ENCODE data around the gene ITGBL1.
"Not testable (repeated sequence)": the region's sequence is repeated elsewhere in the genome, so short reads cannot be mapped to it uniquely, and the experiment has no call there.

Gene ITGBL1

GRCh38 chr13:101511766-101512165, 59.3 kb downstream of the ITGBL1 start:
- no peak for DNase-seq (ENCODE audit: low read depth in 2 of 2)

GRCh38 chr13:101512650-101513049, 60.2 kb downstream of the ITGBL1 start:
- no peak for DNase-seq (ENCODE audit: low read depth in 2 of 2)

GRCh38 chr13:101514100-101514499, 61.6 kb downstream of the ITGBL1 start:
- no peak for DNase-seq (ENCODE audit: low read depth in 2 of 2)

- no peak for DNase-seq (ENCODE audit: low read depth in 2 of 2)
Observed at GRCh38 chr13:101514695-101515275, 62.3 kb downstream of the ITGBL1 start.

- DNase-seq (ENCODE audit: low read depth in 2 of 2): no peak
Observed at GRCh38 chr13:101515504-101515903, 63.0 kb downstream of the ITGBL1 start.

- no peak for DNase-seq (ENCODE audit: low read depth in 2 of 2)
Observed at GRCh38 chr13:101516262-101516661, 63.8 kb downstream of the ITGBL1 start.

GRCh38 chr13:101520672-101521071, 68.2 kb downstream of the ITGBL1 start:
- peak; percentile 54 to 63 for DNase-seq (ENCODE audit: low read depth in 2 of 2)

- no peak for DNase-seq (ENCODE audit: low read depth in 2 of 2)
Observed at GRCh38 chr13:101521371-101521770, 68.9 kb downstream of the ITGBL1 start.

- DNase-seq (ENCODE audit: low read depth in 2 of 2): no peak
Observed at GRCh38 chr13:101522607-101523006, 70.1 kb downstream of the ITGBL1 start.

GRCh38 chr13:101523154-101524131, 71.0 kb downstream of the ITGBL1 start:
- DNase-seq (ENCODE audit: low read depth in 2 of 2): peak in 1 of 2 experiments; percentile 56

GRCh38 chr13:101527130-101527529, 74.7 kb downstream of the ITGBL1 start:
- no peak for DNase-seq (ENCODE audit: low read depth in 2 of 2)

GRCh38 chr13:101529422-101529821, 76.9 kb downstream of the ITGBL1 start:
- DNase-seq (ENCODE audit: low read depth in 2 of 2): peak; percentile 72 to 74

GRCh38 chr13:101530293-101530692, 77.8 kb downstream of the ITGBL1 start:
- DNase-seq (ENCODE audit: low read depth in 2 of 2): no peak

- no peak for DNase-seq (ENCODE audit: low read depth in 2 of 2)
Observed at GRCh38 chr13:101535192-101535746, 82.8 kb downstream of the ITGBL1 start.

GRCh38 chr13:101536079-101536478, 83.6 kb downstream of the ITGBL1 start:
- DNase-seq (ENCODE audit: low read depth in 2 of 2): no peak

- DNase-seq (ENCODE audit: low read depth in 2 of 2): not testable (repeated sequence)
Observed at GRCh38 chr13:101544544-101544943, 92.1 kb downstream of the ITGBL1 start.

GRCh38 chr13:101544979-101545378, 92.5 kb downstream of the ITGBL1 start:
- DNase-seq (ENCODE audit: low read depth in 2 of 2): no peak

- DNase-seq (ENCODE audit: low read depth in 2 of 2): no peak
Observed at GRCh38 chr13:101545521-101545920, 93.0 kb downstream of the ITGBL1 start.

GRCh38 chr13:101552286-101552685, 99.8 kb downstream of the ITGBL1 start:
- no peak for DNase-seq (ENCODE audit: low read depth in 2 of 2)

GRCh38 chr13:101552786-101553185, 100.3 kb downstream of the ITGBL1 start:
- DNase-seq (ENCODE audit: low read depth in 2 of 2): peak; percentile 74 to 77

- no peak for DNase-seq (ENCODE audit: low read depth in 2 of 2)
Observed at GRCh38 chr13:101554420-101555125, 102.1 kb downstream of the ITGBL1 start.

- no peak for DNase-seq (ENCODE audit: low read depth in 2 of 2)
Observed at GRCh38 chr13:101555610-101556009, 103.1 kb downstream of the ITGBL1 start.
